Stimulated activated CD4-positive, alpha-beta T cell treated with anti-CD3 and anti-CD28 coated beads, Interleukin-12 subunit alpha, Interleukin-12 subunit beta, amount 100 ng/mL, for 4 hours (primary cell): Measurements from ENCODE around the gene FBXL4.

Experiments
- DNase-seq: peaks from one replicate; pipeline ENCODE4 v3.0.0-alpha.2; 2020

FBXL4 gene

DNA sequence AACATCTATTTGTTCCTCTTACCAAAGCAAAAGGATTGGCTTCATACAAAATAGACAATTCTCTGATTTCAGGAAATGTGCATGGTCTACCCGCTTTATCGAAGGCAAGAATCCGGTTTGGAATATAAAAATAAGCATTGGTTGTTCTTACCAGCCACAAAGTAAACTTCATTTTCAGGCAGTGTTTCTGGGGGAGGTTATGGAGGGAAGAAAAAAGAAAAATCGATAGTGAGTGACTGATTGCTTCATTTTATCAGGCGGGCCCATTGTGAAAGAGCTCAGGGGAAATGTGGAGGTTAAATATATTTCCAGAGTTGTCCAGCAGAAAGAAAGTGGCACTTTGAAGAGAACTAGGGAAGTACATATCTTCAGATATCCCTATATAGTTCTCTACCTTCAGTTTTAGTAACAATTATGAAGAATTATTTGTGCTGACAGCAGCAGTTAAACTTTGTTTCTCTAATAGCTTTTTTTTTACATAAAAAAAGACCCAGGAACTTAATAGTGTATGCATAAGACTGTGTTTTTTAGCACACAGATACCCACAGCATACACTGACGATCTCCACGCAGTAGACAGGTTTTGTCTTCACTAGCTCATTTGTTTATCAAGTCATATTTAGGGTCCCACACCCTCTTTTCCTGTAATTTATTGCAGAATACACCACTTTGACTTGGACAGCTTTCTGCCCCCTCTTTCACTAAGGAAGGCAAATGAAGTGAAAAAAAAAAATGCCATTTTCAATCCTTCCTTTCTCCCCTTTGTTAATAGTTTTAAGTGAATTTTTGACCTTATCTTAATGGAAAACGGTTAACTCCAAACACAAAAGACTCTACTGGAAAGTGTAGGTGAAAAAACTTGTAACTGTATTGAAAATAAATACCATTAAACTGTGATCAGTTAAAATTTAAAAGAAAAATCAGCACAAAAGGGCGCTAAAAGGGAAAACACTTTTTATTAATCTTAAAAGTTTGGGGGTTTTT is 110.5 kb downstream of the FBXL4 start:
- no peak for DNase-seq

DNA sequence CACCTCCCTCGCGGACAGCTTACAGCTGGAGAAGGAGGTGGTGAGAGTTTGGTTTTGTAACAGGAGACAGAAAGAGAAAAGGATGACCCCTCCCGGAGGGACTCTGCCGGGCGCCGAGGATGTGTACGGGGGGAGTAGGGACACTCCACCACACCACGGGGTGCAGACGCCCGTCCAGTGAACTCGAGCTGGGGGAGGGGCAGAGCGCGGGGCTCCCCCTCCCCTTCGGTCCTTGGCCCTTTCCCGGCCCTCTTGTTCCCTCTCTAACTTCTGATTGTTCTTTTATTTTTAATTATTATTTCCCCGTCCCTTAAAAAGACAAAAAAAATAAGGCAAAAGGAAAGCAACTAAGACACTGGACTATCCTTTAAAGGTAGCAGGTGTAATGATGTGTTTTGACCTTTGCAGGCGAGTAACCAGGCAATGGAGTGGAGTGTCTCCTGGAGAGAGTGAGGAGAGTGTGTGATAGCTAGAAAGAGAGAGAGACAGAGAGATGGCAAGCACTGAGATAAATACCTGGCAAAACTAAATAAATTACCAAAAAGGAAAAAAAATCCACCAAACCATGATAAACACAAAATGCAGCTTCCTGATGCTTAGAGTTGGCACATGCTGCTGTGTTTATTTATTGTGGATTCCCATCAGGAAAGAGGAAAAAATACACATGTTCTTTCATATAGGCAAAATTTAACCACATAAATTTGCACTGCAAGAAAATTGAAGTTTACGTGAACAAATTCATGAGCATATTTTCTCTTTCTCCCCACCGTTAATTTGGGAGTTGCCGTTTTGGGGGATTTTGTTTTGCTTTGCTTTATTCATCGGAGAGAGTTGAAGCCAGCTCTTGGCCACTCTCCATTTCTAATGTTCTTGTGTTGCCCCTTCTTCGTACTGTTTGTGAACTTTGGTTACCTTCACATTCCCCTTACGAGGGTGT is 111.5 kb downstream of the FBXL4 start:
- DNase-seq: no peak

DNA sequence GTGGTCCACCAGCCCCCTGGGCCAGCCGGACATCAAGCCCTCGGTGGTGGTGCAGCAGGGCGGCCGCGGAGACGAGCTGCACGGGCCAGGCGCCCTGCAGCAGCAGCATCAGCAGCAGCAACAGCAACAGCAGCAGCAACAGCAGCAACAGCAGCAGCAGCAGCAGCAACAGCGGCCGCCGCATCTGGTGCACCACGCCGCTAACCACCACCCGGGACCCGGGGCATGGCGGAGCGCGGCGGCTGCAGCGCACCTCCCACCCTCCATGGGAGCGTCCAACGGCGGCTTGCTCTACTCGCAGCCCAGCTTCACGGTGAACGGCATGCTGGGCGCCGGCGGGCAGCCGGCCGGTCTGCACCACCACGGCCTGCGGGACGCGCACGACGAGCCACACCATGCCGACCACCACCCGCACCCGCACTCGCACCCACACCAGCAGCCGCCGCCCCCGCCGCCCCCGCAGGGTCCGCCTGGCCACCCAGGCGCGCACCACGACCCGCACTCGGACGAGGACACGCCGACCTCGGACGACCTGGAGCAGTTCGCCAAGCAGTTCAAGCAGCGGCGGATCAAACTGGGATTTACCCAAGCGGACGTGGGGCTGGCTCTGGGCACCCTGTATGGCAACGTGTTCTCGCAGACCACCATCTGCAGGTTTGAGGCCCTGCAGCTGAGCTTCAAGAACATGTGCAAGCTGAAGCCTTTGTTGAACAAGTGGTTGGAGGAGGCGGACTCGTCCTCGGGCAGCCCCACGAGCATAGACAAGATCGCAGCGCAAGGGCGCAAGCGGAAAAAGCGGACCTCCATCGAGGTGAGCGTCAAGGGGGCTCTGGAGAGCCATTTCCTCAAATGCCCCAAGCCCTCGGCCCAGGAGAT is 112.4 kb downstream of the FBXL4 start:
- no peak for DNase-seq

DNA sequence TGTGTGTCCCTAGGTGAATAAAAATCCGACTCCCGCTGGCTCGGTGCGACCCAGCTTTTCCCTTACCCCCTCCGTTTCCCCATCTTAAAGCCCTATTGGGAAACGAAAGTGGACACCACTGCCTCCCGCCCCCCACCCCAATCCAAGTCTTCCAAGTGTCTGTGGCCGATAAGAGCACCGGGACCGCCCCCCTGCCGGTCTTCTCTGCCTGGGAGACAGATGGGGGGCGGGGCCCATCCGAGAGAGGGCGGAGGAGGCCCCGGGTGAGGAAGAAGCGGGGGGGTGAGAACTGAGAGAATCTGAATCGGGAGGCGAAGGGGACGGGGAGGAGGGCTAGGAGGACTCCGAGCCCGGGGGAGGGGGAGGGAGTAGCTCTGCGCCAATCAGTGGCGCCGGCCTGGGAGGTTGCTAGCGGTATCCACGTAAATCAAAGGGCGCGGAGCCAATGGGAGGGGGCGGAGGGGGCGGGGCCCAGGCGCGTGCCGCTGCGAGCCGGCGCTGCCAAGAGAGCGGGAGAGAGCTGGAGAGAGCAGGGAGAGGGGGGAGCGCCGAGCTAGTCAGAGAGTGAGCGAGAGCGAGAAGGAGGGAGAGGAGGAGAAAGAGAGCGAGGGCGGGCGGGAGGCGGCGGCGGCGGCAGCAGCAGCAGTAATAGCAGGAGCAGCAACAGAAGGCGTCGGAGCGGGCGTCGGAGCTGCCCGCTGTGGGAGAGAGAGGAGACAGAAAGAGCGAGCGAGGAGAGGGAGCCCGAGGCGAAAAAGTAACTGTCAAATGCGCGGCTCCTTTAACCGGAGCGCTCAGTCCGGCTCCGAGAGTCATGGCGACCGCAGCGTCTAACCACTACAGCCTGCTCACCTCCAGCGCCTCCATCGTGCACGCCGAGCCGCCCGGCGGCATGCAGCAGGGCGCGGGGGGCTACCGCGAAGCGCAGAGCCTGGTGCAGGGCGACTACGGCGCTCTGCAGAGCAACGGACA is 113.4 kb downstream of the FBXL4 start, which contains the start of gene POU3F2:
TSS of gene POU3F2 (plus strand) at position 515 of the 972 bp plus-strand sequence. CDS start at position 815, 300 bp downstream.
- peak; percentile 63 for DNase-seq

DNA sequence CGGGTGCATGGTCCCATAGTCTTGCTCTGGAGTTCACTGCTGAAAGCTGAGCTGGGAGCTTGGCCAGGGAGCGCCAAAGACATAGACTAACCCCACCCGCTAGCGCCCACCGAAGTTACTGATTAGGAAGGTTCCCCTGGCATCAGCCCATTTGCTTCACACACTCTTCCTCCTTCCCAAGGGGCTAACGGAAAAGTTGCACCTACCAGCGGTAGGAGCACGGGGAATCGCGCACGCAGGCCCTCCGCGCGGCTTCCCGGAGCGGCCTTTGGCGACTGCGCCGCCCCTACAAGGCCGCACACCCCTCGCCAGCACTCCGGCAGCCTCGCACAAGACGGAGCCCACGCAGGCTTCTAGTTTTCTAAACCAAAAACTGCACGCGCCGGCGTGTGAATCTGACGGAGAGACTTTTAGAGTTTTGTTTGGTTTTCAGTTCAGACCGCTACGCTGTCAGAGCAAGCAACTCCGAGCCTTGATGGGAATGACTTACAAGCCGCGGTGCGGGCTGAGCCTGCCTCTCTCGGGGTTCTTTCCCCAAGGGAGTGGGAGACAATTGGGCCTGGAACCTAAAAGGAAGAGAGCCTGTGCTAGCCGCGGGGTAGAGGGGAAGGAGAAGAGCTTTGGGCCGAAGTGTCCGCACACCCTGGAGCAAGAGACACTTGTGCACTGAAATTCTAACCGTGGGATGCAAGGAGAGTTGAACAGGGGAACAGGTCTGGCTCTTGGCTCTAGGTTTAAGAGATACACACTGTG is 114.3 kb downstream of the FBXL4 start:
- DNase-seq: no peak

DNA sequence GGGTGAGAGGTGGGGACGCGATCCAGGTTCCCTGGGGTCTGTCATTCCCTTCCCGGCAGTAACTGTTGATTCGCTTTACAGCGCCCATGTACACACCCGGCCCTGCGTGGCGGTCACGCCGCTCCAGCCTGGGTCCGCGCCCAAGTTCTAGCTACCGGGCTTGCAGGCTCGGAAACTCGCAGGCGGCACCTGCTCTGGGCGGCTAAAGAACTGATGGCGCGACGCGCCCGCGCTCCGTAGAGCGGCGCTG is 114.8 kb downstream of the FBXL4 start:
- DNase-seq: no peak

DNA sequence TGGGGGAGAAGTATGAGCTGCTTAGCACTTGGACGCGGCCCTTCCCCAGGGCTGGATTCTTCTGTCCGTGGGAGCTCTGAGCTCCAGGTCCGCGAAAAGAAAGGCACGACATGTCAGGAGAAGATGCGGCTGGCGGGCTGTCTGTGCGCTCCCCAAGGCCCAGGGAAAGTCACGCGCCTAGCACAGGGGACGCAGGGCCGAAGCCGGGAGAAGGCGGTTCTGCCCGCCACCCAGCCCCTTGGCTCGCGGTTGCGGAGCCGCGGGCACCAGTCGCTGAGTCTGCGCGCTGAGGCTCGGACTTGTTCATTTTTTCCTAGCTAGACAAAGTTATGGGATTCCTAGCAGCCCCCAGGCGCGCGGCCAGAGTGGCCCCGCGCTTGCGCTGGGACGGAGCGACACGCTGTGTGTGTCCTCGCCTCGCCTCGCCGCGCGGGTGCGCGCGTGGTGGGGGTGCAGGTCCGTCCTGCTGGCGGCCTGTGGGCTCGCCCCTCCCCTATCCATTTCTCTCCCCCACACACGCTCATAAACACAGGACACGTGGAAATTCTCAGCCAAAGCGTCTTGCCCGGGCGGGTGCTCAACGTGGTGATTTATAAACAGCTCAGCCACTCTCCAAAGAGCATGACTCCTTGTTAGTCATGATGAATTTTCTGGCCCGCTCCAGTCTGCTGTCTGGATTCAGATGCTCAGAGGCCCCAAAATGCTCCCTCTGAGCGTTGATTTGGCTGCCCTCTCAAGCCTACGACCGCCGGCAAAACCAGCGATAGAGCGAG is 115.3 kb downstream of the FBXL4 start:
- no peak for DNase-seq

DNA sequence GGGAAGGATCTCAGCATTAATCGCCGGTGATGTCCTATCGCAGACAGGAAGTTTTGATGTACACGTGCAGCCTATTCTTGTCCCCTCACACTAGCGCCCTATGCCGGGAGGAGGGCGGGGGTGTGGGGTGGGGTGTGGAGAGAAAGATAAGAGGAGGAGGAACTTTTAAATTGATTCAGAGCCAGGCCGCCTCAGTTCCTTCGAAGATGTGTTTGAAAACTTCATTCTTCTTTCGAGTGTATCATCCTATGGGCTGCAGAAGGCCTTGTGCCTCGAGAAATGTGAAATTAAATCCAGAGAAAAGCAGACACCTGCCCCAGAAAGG is 115.8 kb downstream of the FBXL4 start:
- DNase-seq: no peak

DNA sequence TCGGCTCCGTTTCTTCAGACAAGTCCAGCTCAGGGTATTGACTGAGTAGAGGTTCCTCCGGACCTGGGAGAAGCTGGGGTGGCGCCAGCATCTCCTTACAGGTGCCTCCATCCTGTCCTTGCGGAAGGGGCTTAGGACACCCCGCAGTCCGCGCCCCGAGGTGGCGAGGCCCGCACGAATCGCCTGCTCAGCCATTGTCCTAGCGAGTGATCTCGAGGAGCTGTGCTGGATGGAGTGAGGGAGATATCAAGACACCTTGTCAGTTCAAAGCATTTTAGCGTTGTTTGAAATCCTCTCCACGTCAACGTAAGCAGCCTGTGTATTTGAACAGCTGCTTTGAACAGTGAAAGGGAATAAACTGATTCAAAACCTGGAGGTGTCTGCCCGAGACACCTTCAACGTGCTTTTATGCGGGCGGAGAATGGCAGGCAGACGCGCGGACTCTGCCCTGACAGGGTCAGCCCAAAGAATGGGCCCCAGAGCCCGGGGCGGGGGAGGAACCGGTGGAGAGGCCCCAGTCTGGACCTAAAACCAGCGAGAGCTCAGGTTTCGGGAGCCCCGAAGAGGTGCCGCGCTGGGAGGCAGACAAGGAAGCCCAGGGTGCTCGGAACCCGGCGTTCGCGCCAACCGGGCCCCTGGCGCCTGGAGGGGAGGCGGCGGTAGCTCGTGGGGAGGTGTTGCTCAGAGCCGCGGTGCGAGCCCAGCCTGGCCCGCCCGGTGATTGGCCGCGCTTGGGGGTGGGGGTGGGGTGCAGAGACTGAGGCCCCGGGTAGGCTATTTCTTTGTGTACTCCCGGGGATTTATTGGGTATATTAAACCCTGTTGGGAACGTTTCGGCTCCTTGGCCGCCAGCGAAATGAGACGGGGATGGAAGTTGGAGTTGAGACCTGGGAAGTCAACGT is 116.4 kb downstream of the FBXL4 start:
- no peak for DNase-seq

DNA sequence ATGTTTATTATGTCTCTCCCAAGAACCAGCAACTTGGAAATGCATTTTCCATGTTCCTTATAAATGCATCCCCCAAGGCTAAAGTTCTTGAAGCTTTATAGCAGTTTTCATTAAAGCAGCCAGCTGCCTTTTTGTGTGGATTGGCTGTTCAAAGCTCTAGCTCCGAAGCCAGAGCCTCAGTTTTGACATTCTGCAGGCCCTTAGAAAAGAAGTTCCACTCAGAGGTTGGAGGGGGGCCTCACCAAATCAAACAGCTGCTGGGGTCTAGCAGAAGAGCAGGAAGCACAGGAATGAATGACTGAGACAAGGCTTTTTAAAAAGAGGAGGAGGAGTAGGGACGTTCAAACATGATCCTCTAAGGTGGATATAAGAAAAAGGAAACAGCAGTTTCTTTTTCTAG is 117.6 kb downstream of the FBXL4 start:
- no peak for DNase-seq

DNA sequence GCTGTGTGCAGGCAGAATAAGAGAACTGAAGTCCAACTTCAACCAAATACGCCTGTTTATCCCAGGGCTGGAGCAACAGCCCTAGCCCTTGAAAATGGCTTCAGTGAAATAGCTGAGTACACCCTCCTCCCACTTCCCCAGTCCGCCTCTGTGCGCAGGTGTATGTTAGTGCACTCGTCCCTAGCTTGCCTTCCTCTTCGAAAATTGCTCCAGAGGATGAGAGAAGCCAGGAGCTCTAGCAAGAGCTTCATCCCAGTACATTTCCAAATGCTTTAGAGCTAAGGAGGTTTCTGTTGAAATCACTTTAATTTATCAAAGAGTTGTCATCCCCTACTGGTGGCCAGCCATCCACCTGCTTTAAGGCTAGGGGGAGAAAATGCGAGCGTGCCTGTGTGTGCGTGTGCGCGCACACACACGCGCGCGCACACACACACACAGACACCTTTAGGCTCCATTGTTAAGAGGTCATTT is 118.8 kb downstream of the FBXL4 start:
- no peak for DNase-seq

DNA sequence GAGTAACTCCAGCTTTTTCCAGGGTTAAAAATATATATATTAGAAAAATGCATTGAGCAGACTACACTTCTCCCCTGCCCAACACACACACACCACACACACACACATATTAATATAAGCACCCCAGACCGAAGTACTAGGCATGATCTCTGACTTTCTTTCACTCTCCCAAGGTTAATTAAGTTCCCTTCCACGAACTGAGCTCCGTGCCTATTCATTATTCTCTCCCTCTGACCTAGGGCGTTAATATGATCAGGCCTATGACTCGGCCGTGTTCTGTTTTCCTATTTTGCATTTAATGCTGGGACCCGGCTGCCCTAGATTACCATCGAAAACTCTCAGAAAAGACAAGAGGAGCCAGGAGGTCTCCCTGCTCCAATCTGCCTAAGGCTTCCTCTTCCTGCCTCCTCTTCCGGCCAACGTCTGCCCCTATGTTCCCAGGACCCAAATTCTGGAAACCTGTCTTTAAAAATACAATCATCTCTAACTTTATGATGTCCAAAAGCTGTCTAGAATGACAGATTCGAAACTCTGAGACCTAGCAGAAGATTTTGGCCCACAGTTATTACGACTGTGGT is 119.4 kb downstream of the FBXL4 start:
- DNase-seq: no peak

DNA sequence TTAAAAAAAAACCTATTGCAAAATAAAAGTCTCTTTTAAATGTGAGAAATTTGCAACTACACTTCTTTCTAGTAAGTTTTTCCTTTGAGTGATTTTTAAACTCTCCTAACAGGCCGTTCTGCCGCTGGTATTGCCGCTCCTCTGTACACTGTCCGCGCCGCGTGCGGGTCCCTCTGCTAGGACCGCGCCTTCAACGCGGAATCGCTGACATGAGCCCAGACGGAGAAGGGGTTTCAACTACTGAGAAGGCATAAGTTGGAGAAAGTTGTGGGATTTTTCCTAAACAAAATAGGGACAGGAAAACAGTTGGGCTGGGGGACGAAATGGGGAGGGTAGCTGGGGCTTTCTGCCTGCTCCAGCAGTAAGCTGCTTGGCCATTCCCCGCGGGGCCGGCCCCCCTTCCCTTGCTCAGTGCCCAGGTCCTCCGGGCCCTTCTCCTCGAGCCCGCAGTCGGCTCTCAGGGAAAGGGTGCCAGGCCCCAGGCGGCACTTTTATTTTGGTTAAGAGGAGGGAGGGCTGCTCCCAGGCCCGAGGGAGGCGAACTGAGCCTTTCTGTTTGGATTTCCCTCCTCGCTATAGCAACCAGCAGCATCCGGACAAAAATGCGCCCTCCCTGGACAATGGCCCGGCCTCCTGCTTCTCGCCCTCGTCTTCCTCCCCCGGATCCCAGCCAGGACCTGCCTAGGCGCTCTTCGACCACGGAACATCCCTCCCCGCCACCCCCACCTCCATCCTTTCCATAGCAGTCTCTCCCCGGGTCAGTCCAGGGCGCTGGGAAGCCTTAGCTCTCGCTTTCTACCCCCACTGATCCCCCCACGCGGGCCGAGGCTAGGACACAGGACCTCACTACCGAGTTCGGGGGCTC is 120.2 kb downstream of the FBXL4 start:
- no peak for DNase-seq

DNA sequence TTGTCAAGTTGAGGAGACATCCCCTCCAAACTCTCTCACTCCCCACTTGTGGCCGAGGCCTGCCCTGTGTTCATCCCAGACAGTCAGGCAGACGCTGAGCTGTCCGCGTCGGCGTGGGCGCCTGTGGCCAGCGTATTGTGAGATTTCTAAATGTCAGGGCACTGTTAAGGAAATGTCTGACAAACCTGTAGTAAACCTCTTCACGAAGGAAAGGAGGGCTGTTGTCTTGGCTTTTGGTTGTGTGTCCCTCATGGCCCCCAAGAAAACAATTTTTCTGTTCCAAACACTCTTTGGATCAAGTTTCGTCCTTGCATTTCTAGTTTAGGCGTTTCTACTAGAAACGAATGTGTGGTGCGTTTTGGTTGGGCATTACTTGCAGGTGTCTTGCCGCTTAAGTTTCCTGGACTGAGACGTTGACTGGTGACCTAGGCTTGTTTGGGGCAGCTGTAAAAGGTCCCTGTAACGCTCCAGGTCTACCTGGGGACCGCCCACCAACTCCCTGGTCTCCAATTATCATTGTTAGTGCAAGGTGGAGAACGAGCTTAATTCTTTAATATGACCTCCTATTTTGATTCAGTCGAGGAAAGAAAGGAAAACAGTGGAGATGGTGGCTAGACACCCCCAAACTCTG is 122.0 kb downstream of the FBXL4 start:
- no peak for DNase-seq

DNA sequence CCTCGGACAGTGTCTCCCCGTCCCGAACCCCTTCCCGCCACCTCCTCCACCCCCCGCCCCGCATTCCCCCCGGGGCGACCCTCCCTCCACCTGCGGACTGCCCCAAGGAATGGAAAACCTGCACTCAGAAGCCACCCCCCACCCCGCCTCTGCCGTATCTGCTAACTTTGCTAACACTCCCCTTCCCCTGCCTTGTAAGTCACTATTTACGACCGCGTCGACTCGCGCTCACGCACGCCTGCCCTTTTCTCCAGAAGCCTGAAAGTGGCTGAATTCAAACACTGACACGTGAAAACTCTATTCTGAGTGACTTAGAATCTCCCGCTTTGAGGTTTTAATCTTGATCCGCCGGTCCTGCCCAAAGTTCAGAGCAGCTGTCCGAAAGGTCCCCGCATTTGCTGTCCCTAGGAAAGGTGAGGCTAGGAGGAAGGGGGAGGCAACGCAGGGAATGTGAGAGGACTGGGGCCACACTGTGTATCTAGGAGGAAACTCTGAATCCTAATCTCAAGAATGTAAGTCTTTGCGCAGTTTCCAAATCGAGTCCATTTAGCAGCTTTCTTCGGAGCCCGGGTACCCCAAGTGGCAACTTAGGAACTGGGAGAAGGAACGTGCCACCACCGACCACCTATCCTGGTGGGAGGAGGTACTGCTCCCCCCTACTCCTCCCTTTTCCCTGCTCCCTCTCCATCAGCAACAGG is 122.7 kb downstream of the FBXL4 start:
- no peak for DNase-seq

DNA sequence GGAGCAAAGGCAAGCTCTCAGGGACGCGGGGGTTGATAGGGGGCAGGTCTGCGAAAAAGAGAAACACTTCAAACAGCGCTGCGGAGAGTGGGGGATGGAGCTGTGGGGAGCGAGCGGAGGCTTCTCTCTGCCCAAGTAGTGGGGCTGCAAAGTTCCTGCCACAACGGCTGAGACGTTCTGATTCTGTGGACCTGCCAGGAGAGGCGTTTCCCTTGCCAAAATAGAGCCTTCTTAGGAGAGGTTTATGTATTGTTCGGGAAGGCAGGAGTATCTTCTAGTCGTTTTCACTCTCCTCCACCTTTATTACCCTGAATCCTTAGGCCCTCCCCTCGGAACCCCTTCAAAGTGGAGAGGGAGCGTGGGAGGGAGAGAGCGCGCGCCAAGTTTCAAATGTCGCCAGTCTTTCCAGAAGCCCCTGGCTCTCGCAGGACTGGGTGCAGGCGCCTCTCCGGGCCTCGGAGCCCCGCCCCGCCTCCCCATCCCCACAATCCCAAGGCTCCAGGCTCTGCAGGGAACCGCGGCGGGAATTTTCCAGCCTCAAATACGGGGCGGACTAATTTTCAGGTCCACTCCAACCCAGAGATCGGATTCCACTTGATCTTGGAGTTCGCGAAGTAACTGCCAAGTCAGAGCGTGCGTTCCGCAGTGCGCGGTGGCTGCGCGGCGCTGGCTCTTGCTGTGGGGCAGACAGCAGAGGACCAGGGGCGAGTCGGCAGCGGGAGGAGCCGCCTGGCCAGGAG is 123.4 kb downstream of the FBXL4 start:
- no peak for DNase-seq
